NK-92 (cell line): ENCODE measurements around the gene C1QTNF1.

ENCODE experiments used
- DNase-seq: peaks from one replicate; lab custom pipeline; 2025; ENCODE audit not compliant: unreplicated experiment; lab: John Stamatoyannopoulos, UW

Gene C1QTNF1

GRCh38 chr17:79089720-79090442 is 65.9 kb downstream of the C1QTNF1 start:
- no peak for DNase-seq

- no peak for DNase-seq
Measured at GRCh38 chr17:79090443-79091225, 66.7 kb downstream of the C1QTNF1 start.

- no peak for DNase-seq
Measured at GRCh38 chr17:79091226-79091670, 67.3 kb downstream of the C1QTNF1 start.

- no peak for DNase-seq
Measured at GRCh38 chr17:79092567-79092966, 68.6 kb downstream of the C1QTNF1 start.

GRCh38 chr17:79093270-79093669 is 69.3 kb downstream of the C1QTNF1 start:
- DNase-seq, result no peak

GRCh38 chr17:79094261-79094660 is 70.3 kb downstream of the C1QTNF1 start:
- DNase-seq, result no peak

GRCh38 chr17:79095345-79096055 is 71.5 kb downstream of the C1QTNF1 start:
- DNase-seq, result no peak

- DNase-seq, result no peak
Measured at GRCh38 chr17:79096477-79096876, 72.5 kb downstream of the C1QTNF1 start.

GRCh38 chr17:79097226-79098055 is 73.5 kb downstream of the C1QTNF1 start:
- DNase-seq, result no peak

GRCh38 chr17:79098282-79098867 is 74.4 kb downstream of the C1QTNF1 start:
- no peak for DNase-seq
